Caco-2 (cell line): Measurements from ENCODE around the gene ZNF410. TPM values are rescaled to one million over a fixed set of nuclear protein-coding genes. Genes with fewer than 3 reads are reported as not detected.
"Not testable (repeated sequence)": the region's sequence is repeated elsewhere in the genome, so short reads cannot be mapped to it uniquely, and the experiment has no call there.

ENCODE experiments used
- BruUV-seq: library from RNA; stranded (reverse); fragments of 400-500 nt; replicated peaks from 2 replicates; lab custom pipeline; 2021; lab: Mats Ljungman, UMichigan
- CTCF ChIA-PET: fragments of 300-600 bp; sonication (Branson Sonifier 250); formaldehyde crosslinking; loops from one replicate; lab custom pipeline; 2022; ENCODE audit warnings: antibody characterized with exemption; lab: Charles Lee
- POLR2A ChIA-PET: fragments of 300-600 bp; sonication (Branson Sonifier 250); formaldehyde crosslinking; loops from one replicate; lab custom pipeline; 2022; ENCODE audit warnings: antibody characterized with exemption; lab: Charles Lee
- DNase-seq, 2 experiments: peaks; one replicate each; pipeline versions ENCODE4 v3.0.0 to v3.0.0-alpha.2; 2020 to 2022
- H3K27me3 ChIP-seq: replicated peaks from 2 replicates; pipeline ENCODE4 v1.6.0; 2011; ENCODE audit warnings: low read length; ENCODE audit not compliant: control insufficient read depth, insufficient read depth
- H3K36me3 ChIP-seq: 2 replicates; pipeline ENCODE4 v1.5.1; 2011; ENCODE audit warnings: low read length; ENCODE audit not compliant: control insufficient read depth, insufficient read depth
- H3K4me1 ChIP-seq: fragments of 250-450 bp; sonication (Bioruptor Pico); 2 replicates; pipeline ENCODE4 v1.5.1; 2020; ENCODE audit warnings: mild to moderate bottlenecking
- H3K4me3 ChIP-seq: 2 replicates; pipeline ENCODE4 v1.5.1; 2011; ENCODE audit warnings: low read depth, mild to moderate bottlenecking, control low read depth, low read length
- H3K9me3 ChIP-seq: fragments of 250-450 bp; sonication (Bioruptor Pico); 2 replicates; pipeline ENCODE4 v1.5.1; 2020; ENCODE audit warnings: mild to moderate bottlenecking, moderate library complexity
- H3K27ac Mint-ChIP-seq: one replicate; pipeline ENCODE4 v1.8.0; 2022; ENCODE audit warnings: mixed read lengths; ENCODE audit not compliant: unreplicated experiment
- H3K27me3 Mint-ChIP-seq: one replicate; pipeline ENCODE4 v1.8.0; 2022; ENCODE audit warnings: mixed read lengths; ENCODE audit not compliant: insufficient read depth, unreplicated experiment
- H3K36me3 Mint-ChIP-seq: one replicate; pipeline ENCODE4 v1.8.0; 2022; ENCODE audit warnings: mild to moderate bottlenecking, mixed read lengths; ENCODE audit not compliant: insufficient read depth, unreplicated experiment
- H3K4me1 Mint-ChIP-seq: one replicate; pipeline ENCODE4 v1.8.0; 2022; ENCODE audit warnings: low read depth, mixed read lengths; ENCODE audit not compliant: unreplicated experiment
- H3K4me3 Mint-ChIP-seq: one replicate; pipeline ENCODE4 v1.8.0; 2022; ENCODE audit warnings: mild to moderate bottlenecking, moderate library complexity, mixed read lengths; ENCODE audit not compliant: unreplicated experiment
- H3K9me3 Mint-ChIP-seq: one replicate; pipeline ENCODE4 v1.8.0; 2022; ENCODE audit warnings: mixed read lengths; ENCODE audit not compliant: unreplicated experiment
- CTCF ChIP-seq, 2 experiments: fragments of 200-600 bp in 1 of 2; IDR thresholded peaks; 1 replicate in 1 of 2; 2 replicates in 1 of 2; pipeline versions ENCODE4 v1.5.1 to v1.8.0; 2011 to 2022; ENCODE audit warnings: antibody characterized with exemption in 1 of 2, control low read depth in 1 of 2, inconsistent platforms in 1 of 2, low read depth in 1 of 2, low read length in 1 of 2, mild to moderate bottlenecking in 1 of 2, moderate library complexity in 1 of 2; ENCODE audit not compliant: insufficient read depth in 1 of 2, severe bottlenecking in 1 of 2, unreplicated experiment in 1 of 2
- intact Hi-C: fragments of 100-400 bp; cut with micrococcal nuclease; formaldehyde crosslinking; loops from one replicate; pipeline ENCODE4 v1.10.0; 2022; ENCODE audit not compliant: unreplicated experiment
- total RNA-seq: library from RNA; stranded (reverse); gene quantifications from 2 replicates; pipeline ENCODE4 v1.2.3, GENCODE V29; 2022

The ZNF410 gene
- total RNA-seq, 1 experiment from 2014 or later: 36.8 TPM

- H3K4me1 Mint-ChIP-seq: no peaks in the 10 kb centered on the region
- intact Hi-C loops: no loop called here
- no peaks in the 10 kb centered on the region for H3K4me1 ChIP-seq
- H3K9me3 ChIP-seq: no peaks in the 10 kb centered on the region
- no peak for TF ChIP-seq CTCF (IDR thresholded peaks at IDR 0.05; ENCODE audit: insufficient read depth in 1 of 2, low read depth in 1 of 2, low read length in 1 of 2, severe bottlenecking in 1 of 2, unreplicated experiment in 1 of 2)
- no peak for DNase-seq
- ChIA-PET POLR2A (no interaction called here), CTCF (interaction anchor here (1.6 kb wide), 1 partner anchor 138 kb away, joined by 10 read pairs; no protein-coding TSS in a partner anchor)
- peaks cover 25% of the 10 kb centered on the region for H3K36me3 Mint-ChIP-seq
- H3K36me3 ChIP-seq: no peaks in the 10 kb centered on the region; the same call in 1 of the 2 replicates
- no peak overlapping the region for H3K4me3 Mint-ChIP-seq
- BruUV-seq: no TSS peak
- H3K27me3 ChIP-seq: no peaks in the 10 kb centered on the region
- no peak overlapping the region for H3K27ac Mint-ChIP-seq
- H3K27me3 Mint-ChIP-seq: no peaks in the 10 kb centered on the region
- H3K9me3 Mint-ChIP-seq: no peaks in the 10 kb centered on the region
- no peak overlapping the region for H3K4me3 ChIP-seq
Measured at GRCh38 chr14:73865534-73866113, 21.0 kb upstream of the ZNF410 start.

DNA sequence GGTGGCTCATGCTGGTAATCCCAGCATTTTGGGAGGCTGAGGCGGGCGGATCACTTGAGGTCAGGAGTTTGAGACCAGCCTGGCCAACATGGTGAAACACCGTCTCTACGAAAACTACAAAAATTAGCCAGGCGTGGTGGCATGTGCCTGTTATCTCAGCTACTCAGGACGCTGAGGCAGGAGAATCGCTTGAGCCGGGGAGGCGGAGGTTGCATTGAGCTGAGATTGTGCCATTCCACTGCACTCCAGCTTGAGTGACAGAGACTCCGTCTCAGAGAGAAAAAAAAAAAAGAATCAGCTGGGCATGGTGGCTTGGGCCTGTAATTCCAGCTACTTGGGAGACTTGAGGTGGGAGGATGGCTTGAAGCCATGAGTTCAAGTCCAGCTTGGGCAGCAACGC is 16.9 kb upstream of the ZNF410 start:
- H3K4me1 ChIP-seq, intact Hi-C loops, H3K27ac Mint-ChIP-seq, H3K27me3 Mint-ChIP-seq, H3K4me3 Mint-ChIP-seq, CTCF ChIA-PET, H3K27me3 ChIP-seq, DNase-seq, H3K9me3 ChIP-seq, H3K36me3 Mint-ChIP-seq, H3K4me3 ChIP-seq, H3K4me1 Mint-ChIP-seq, BruUV-seq, POLR2A ChIA-PET, H3K36me3 ChIP-seq, H3K9me3 Mint-ChIP-seq: not testable (repeated sequence)

DNA sequence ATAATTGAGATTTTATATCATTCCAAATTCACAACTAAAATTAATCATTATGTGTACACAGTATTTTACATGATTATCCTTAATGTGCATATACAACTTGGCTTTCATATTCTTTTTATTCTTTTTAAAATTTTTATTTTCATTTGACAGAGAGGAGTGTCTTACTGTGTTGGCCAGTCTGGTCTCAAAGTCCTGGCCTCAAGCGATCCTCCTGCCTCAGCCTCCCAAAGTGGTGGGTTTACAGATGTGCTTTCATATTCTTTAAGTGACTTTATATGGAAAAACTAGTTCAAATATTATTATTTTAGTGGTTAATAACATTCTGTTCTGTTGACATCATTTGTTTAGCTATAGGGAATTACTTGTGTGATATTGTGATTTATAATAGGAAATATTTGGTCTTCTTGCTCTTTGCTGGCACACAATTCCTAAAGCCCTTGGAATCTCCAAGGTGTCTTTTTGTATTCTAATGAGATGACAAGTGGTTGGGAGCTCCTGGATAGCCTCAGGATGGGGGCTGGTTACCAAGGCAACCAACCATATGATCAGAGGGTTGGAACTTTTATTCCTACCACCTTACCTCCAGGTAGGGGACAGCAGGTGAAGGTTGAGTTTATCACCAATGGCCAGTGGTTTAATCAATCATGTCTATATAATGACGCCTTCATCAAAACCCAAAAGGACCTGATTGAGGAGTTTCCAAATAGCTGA is 16.0 kb upstream of the ZNF410 start:
- Mint-ChIP-seq H3K27me3 (no peaks in the 10 kb centered on the region), H3K9me3 (no peaks in the 10 kb centered on the region), H3K4me3 (no peak overlapping the region), H3K4me1 (peaks cover 4% of the 10 kb centered on the region), H3K27ac (no peak overlapping the region), H3K36me3 (peaks cover 8% of the 10 kb centered on the region)
- BruUV-seq: no TSS peak
- POLR2A ChIA-PET: interaction anchor here (0.9 kb wide), 1 partner anchor 16 kb away, joined by 3 read pairs; the partner anchor contains the start of gene ZNF410
- Histone ChIP-seq H3K4me3 (no peak overlapping the region), H3K36me3 (no peaks in the 10 kb centered on the region), H3K9me3 (no peaks in the 10 kb centered on the region), H3K27me3 (no peaks in the 10 kb centered on the region), H3K4me1 (no peaks in the 10 kb centered on the region)
- TF ChIP-seq CTCF (IDR thresholded peaks at IDR 0.05; ENCODE audit: insufficient read depth in 1 of 2, low read depth in 1 of 2, low read length in 1 of 2, severe bottlenecking in 1 of 2, unreplicated experiment in 1 of 2): no peak
- CTCF ChIA-PET: no interaction called here
- no peak for DNase-seq
- intact Hi-C loops: no loop called here
